GM21619 (cell line): Measurements from ENCODE around the gene JADE1.

Experiments
- ATAC-seq: cut with Tn5 transposase; IDR thresholded peaks from one replicate; pipeline ENCODE4 v1.9.1; 2021; ENCODE audit not compliant: unreplicated experiment

JADE1 gene

DNA sequence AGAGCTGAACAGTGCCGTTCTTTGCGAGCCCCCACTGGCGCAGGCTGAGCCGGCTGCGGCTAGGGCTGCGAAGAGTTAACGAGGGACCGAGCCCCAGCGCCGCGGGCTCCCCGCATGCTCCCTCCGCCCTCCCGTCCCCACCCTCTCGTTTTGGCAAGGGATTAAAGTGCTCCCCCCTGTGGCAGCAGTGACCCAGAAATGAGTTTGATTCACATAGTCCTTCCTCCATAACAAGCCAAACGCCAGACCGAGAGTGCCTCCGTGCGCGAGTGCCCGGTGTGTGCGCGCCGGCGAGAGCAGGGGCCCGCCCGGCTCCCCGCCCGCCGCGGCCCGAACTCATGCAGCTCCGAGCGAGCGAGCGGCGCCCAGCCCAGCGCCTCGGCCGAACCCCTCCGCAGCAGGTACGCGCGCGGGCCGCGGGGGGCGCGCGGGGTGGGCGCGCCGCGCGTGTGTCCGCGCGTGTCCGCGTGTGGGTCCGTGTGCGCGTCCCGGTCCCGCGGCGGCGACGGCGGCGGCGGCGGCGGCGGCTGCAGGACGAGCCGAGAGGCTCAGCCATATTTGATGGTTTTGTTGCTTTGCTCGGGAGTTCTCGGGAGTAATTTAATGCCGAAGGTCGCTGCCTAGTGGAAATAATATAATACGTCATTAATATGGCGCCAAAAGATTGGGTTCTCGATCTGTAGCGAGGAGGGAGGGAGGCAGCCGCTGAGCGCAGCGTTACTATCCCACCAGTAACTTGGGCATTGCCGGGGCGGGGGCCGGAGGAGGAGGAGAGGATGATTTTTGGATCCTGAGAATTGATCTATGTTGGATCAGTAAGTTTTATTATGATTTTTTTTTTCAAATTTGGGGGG lies at the start of gene JADE1:
JADE1 (plus strand) TSS at position 224 of the 854 bp plus-strand sequence. CDS start 22,059 bp downstream, outside the sequence.
- peak; percentile 44 for ATAC-seq

DNA sequence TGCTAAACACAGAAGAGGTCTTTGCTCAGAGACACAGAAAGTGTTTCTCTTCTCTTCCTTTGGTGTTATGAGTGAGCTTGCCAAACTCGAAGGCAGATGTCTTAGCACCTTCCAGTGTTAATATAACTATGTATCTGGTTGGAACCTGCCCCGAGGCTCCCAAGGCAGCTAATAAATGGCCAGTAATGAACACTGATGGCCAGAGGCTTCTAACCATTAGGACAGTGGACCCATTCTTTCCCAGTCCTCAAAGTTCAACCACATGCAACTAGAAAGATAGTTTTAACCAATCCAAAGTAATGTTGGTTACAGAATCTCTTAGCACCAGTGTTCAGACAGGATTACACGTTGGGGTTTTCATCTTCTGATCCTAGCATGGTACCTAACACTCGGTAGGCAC lies 42.7 kb upstream of the JADE1 start:
- no peak for ATAC-seq

GRCh38 chr4:128768373-128768996 lies 41.0 kb upstream of the JADE1 start:
- no peak for ATAC-seq

GRCh38 chr4:128769011-128769410 lies 40.5 kb upstream of the JADE1 start:
- ATAC-seq = no peak

DNA sequence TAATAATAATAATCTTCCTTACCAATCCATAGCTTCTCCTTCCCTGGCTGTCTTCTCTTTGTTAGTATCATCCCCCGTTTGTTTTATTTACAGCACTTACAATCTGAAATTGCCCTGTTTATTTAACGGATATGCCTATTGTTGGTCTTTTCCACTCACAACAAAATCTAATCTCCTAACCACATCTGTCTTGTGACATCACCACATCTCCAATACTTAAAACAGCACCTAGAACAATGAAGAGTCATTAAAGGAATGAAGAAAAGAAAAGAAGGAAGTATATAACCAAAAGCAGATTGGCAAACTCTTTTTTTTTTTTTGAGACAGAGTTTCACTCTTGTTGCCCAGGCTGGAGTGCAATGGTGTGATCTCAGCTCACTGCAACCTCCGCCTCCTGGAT lies 38.7 kb upstream of the JADE1 start:
- ATAC-seq = no peak

- no peak for ATAC-seq
These were observed 34.0 kb upstream of the JADE1 start for GRCh38 chr4:128775477-128775876.

- no peak for ATAC-seq
These were observed 33.6 kb upstream of the JADE1 start for GRCh38 chr4:128775916-128776315.

DNA sequence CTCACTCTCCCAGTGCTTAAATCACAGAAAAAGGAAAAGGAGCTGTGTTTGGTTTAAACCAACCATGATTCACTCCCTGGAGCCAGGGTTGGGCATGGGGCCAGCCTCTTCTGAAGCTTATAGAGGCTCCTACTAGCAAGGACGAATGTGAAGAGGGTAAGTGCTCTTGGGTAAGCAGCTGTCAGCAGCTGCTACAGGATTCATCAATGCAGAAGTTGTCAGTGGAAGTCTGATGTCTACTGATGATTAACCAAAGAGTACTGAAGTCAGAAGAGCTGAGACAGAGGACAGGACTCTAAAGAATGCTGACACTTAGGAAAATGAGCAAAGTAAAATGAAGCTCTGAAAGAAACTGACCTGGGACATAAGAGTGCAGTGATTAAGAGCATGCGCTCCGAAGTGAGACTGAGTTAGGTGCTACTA lies 32.7 kb upstream of the JADE1 start:
- ATAC-seq = no peak

DNA sequence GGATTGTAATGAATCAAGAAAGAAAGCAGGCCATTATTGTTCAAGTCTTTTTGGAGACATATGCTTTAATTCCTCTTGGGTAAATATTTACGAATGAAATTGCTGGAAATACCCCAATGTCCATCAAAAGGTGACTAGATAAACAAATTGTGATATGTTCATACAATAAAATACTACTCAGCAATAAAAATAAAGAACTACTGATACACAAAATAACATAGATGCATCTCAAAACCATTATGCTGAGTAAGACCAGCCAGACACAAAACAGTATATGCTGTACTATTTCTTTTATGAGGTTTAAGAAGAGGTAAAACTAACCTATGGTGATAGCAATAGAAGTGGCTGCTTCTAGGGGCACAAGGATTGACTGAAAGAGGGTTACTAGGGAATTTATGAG lies 28.8 kb upstream of the JADE1 start:
- no peak for ATAC-seq

DNA sequence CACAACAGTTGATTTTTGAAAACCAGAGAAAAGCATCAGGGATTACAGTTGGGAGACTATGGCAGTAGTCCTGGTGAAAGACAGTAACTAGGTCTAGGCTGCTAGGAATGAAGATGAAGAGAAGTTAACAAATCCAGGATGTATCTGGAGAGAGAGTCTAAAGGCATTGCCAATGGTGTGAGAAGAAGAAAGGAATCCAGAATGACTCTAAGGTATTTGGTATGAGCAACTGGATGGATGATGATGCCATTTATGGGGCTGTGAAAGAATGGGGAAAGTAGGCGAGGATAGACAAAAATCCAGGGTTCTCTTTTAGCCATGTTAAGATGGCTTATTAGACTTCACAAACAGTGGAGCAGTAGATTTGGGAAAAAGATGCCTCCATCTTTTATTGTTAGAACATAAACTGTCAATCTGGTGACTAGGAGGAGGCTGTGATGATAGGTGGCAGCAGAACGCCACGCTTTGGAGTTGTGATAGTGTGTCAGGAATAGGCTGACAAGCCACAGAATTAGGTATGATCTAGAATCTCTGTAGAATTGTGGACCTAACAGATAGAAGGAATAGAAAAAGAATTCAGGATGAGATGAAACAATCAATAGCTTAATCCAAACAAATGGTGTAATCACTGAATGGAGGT lies 27.3 kb upstream of the JADE1 start:
- ATAC-seq = no peak

GRCh38 chr4:128782875-128783614 lies 26.5 kb upstream of the JADE1 start:
- no peak for ATAC-seq

GRCh38 chr4:128787509-128788311 lies 21.8 kb upstream of the JADE1 start:
- ATAC-seq = no peak

- peak; percentile 53 for ATAC-seq
These were observed 15.4 kb upstream of the JADE1 start for GRCh38 chr4:128793859-128794672.

- no peak for ATAC-seq
These were observed 12.6 kb upstream of the JADE1 start for GRCh38 chr4:128796934-128797333.

- no peak for ATAC-seq
These were observed 9.2 kb upstream of the JADE1 start for GRCh38 chr4:128800284-128800683.

DNA sequence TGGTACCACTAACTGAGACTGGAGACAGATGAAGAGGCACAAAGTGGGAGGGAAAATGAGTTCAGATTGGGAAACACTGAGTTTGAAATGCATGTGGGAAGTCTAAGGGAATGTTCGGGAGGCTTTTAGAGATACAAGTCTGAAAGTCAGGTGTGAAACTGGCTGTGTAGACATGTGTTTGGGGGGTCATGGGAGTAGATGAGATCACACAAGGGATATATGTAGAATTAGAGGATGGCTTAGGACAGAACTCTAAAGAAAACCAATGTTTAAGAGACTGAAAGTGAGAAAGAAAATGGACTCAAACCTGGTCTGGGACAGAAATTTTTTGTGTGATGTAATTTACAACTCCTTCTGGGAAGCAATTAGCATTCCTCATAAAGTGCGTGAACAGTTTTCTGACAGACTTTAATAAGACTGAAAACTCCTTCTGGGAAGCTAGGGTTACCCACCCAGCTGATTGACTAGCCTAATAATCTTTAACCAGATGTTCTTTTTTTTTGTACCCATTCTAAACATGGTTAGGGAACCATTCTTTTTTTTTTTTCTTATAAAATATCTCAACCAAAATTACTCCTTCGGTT lies 8.7 kb upstream of the JADE1 start:
- no peak for ATAC-seq

GRCh38 chr4:128802680-128803628 lies 6.5 kb upstream of the JADE1 start:
- no peak for ATAC-seq

GRCh38 chr4:128803783-128804182 lies 5.7 kb upstream of the JADE1 start:
- ATAC-seq = no peak
